ENCODE measurements around the gene ACP4.

DNA sequence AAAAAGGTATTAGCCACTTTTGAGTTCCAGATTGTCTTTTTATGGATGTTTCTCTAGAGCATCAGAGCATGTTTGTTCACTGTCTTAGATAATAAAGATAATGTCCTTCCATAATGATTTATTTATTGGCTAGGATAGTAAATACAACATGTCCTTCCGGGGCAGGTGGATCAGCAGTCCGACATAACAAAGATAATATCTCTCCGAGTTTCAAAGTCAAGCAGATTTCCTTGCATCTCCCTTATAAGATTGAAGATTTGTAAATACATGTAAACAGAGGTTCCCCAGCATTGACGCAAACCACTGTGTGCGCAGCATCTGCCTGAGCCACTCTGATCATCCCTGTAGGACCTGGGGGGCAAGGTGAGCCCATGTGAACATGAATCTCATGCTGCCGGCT, 51.9 kb downstream of the ACP4 start:
- TF ChIP-seq CTCF (IDR thresholded peaks at IDR 0.05; ENCODE audit: poor library complexity), result no peak
- TF ChIP-seq EZH2phosphoT487 (IDR thresholded peaks at IDR 0.05; ENCODE audit: low read depth, severe bottlenecking, unreplicated experiment), result no peak

Measured in hepatocyte (in vitro differentiated cells).